ENCODE measurements around the gene RNF183.

DNA sequence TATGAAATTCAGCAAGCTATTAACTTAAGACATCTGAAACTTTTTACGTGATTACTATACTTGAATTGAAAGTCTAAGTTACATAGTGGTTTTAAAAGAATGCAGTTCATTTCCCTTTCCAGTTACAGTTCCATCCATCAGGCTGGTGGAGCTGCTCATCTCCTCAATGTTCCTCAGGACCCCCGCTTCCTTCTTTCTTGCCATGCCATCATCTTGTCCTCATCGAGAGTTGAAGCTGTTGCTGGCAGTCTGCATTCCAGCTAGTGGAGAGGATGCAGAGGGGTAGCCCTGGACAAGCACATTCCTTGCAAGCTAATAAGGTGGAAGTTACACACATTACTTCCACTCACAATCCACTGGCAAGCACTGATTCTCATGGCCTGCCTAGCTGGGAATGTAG is 8.8 kb upstream of the RNF183 start:
- TF ChIP-seq, protein P1, sequence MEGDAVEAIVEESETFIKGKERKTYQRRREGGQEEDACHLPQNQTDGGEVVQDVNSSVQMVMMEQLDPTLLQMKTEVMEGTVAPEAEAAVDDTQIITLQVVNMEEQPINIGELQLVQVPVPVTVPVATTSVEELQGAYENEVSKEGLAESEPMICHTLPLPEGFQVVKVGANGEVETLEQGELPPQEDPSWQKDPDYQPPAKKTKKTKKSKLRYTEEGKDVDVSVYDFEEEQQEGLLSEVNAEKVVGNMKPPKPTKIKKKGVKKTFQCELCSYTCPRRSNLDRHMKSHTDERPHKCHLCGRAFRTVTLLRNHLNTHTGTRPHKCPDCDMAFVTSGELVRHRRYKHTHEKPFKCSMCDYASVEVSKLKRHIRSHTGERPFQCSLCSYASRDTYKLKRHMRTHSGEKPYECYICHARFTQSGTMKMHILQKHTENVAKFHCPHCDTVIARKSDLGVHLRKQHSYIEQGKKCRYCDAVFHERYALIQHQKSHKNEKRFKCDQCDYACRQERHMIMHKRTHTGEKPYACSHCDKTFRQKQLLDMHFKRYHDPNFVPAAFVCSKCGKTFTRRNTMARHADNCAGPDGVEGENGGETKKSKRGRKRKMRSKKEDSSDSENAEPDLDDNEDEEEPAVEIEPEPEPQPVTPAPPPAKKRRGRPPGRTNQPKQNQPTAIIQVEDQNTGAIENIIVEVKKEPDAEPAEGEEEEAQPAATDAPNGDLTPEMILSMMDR (conservative IDR thresholded peaks at IDR 0.05 in 1 of 2, IDR thresholded peaks at IDR 0.05 in 1 of 2; ENCODE audit: low read depth in 1 of 2, low read length in 2 of 2), result no peak
- TF ChIP-seq EZH2 (IDR thresholded peaks at IDR 0.05; ENCODE audit: low read length, missing control alignments), result no peak
